SK-N-SH treated with all-trans-retinoic acid at 6 μM for 48 hours (cell line): ENCODE data around the gene CHMP1A.

ENCODE experiments used
- ARNTL ChIP-seq: fragments of 450-650 bp; formaldehyde crosslinking; IDR thresholded peaks from 2 replicates; pipeline ENCODE4 v1.5.0; 2020; ENCODE audit warnings: low read depth, mild to moderate bottlenecking, moderate library complexity, borderline replicate concordance
- BACH2 ChIP-seq: fragments of 250-450 bp; sonication (Bioruptor Pico); IDR thresholded peaks from 2 replicates; pipeline ENCODE4 v1.9.0; 2021; ENCODE audit warnings: mild to moderate bottlenecking, borderline replicate concordance
- CSDC2 ChIP-seq: fragments of 250-450 bp; sonication (Bioruptor Pico); IDR thresholded peaks from 2 replicates; pipeline ENCODE4 v1.5.0; 2020; ENCODE audit warnings: mild to moderate bottlenecking, moderate library complexity
- GLIS3 ChIP-seq: fragments of 250-450 bp; sonication (Bioruptor Pico); IDR thresholded peaks from 2 replicates; pipeline ENCODE4 v1.5.0; 2020; ENCODE audit warnings: mild to moderate bottlenecking, moderate library complexity
- OSR1 ChIP-seq: fragments of 250-450 bp; sonication (Bioruptor Pico); IDR thresholded peaks from 2 replicates; pipeline ENCODE4 v1.8.0; 2022; ENCODE audit warnings: moderate library complexity, mild to moderate bottlenecking, inconsistent platforms
- SNAI2 ChIP-seq: fragments of 250-450 bp; sonication (Bioruptor Pico); IDR thresholded peaks from 2 replicates; pipeline ENCODE4 v1.5.0; 2020; ENCODE audit warnings: mild to moderate bottlenecking, moderate library complexity
- TCF4 ChIP-seq: fragments of 250-450 bp; sonication (Bioruptor Pico); IDR thresholded peaks from 2 replicates; pipeline ENCODE4 v1.8.0; 2021; ENCODE audit warnings: mild to moderate bottlenecking, moderate library complexity, borderline replicate concordance
- ZFP3 ChIP-seq: fragments of 250-450 bp; sonication (Bioruptor Pico); IDR thresholded peaks from 2 replicates; pipeline ENCODE4 v1.5.0; 2020; ENCODE audit warnings: mild to moderate bottlenecking, moderate library complexity
- ZNF70 ChIP-seq: fragments of 450-650 bp; formaldehyde crosslinking; IDR thresholded peaks from 2 replicates; pipeline ENCODE4 v1.5.0; 2020; ENCODE audit warnings: mild to moderate bottlenecking, moderate library complexity
- TF ChIP-seq, protein P1 (sequence below): fragments of 250-450 bp; sonication (Bioruptor Pico); IDR thresholded peaks from 2 replicates; pipeline ENCODE4 v1.8.0; 2020; ENCODE audit warnings: mild to moderate bottlenecking, moderate library complexity, borderline replicate concordance
- TF ChIP-seq, protein P2 (sequence below): fragments of 250-450 bp; sonication (Bioruptor Pico); IDR thresholded peaks from 2 replicates; pipeline ENCODE4 v1.8.0; 2021; ENCODE audit warnings: low read depth, mild to moderate bottlenecking, moderate library complexity, borderline replicate concordance

DNA sequence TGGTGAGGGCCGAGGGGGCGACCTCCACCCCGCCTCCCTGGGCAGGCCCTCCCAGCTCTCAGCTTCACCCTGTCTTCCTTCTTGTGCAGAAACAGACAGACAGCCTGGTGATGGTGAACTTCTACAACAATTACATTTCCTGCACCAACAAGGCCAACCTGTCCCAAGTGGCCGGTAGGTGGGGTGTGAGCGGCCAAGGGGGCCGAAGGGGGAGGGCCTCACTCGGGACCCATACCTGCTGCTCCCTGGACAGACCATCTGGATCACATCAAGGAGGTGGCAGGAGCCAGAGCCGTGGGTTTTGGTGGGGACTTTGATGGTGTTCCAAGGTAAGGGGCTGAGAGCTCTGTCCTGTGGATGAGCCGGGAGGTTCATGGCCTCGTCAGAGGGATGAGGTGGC is 20.1 kb downstream of the CHMP1A start:
- TF ChIP-seq, protein P1, sequence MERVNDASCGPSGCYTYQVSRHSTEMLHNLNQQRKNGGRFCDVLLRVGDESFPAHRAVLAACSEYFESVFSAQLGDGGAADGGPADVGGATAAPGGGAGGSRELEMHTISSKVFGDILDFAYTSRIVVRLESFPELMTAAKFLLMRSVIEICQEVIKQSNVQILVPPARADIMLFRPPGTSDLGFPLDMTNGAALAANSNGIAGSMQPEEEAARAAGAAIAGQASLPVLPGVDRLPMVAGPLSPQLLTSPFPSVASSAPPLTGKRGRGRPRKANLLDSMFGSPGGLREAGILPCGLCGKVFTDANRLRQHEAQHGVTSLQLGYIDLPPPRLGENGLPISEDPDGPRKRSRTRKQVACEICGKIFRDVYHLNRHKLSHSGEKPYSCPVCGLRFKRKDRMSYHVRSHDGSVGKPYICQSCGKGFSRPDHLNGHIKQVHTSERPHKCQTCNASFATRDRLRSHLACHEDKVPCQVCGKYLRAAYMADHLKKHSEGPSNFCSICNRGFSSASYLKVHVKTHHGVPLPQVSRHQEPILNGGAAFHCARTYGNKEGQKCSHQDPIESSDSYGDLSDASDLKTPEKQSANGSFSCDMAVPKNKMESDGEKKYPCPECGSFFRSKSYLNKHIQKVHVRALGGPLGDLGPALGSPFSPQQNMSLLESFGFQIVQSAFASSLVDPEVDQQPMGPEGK = no peak
- TF ChIP-seq ZNF70 (CRISPR knock-in tag) (no peak), OSR1 (CRISPR knock-in tag) (no peak), SNAI2 (CRISPR knock-in tag) (no peak), CSDC2 (CRISPR knock-in tag) (no peak), BACH2 (no peak), GLIS3 (CRISPR knock-in tag) (no peak), ZFP3 (CRISPR knock-in tag) (no peak), TCF4 (CRISPR knock-in tag) (no peak), ARNTL (CRISPR knock-in tag) (no peak)
- TF ChIP-seq, protein P2, sequence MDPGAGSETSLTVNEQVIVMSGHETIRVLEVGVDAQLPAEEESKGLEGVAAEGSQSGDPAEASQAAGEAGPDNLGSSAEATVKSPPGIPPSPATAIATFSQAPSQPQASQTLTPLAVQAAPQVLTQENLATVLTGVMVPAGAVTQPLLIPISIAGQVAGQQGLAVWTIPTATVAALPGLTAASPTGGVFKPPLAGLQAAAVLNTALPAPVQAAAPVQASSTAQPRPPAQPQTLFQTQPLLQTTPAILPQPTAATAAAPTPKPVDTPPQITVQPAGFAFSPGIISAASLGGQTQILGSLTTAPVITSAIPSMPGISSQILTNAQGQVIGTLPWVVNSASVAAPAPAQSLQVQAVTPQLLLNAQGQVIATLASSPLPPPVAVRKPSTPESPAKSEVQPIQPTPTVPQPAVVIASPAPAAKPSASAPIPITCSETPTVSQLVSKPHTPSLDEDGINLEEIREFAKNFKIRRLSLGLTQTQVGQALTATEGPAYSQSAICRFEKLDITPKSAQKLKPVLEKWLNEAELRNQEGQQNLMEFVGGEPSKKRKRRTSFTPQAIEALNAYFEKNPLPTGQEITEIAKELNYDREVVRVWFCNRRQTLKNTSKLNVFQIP (CRISPR knock-in tag) = no peak
